Measurements from ENCODE around the gene MYLK4. TPM values are rescaled to one million over a fixed set of nuclear protein-coding genes. Genes with fewer than 3 reads are reported as not detected.

Gene MYLK4
- total RNA-seq, 2 donors from 2014 or later = 0.20 to 0.35 TPM

DNA sequence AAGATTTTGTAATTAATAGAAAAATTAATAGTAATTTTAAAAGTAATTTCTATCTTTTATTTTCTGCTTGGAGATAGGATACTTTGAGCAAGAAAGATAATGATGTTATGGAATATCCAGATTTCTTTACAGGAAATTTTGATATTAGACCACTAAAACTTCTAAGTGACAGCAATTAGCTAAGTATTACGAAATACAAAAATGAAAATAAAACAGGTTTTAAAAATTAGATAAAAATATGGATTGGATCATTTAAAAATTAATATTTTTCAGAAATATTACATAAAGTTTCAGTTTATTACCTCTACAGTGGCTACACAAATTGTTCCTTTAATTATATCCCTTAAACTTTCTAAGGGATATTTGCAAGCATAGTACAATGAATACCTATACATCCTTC lies 4.2 kb upstream of the MYLK4 start:
- intact Hi-C loops (cut with DNase I) = no loop called here
- Histone ChIP-seq H3K27ac (no peak overlapping the region), H3K9ac (ENCODE audit: low read depth in 2 of 2, low read length in 2 of 2) (no peak overlapping the region), H3K36me3 (no peaks in the 10 kb centered on the region), H3K4me1 (no peaks in the 10 kb centered on the region), H3K4me3 (no peak overlapping the region), H3K9me3 (no peaks in the 10 kb centered on the region), H3K27me3 (no peaks in the 10 kb centered on the region)
- DNase-seq = no peak
- TF ChIP-seq, protein P1, sequence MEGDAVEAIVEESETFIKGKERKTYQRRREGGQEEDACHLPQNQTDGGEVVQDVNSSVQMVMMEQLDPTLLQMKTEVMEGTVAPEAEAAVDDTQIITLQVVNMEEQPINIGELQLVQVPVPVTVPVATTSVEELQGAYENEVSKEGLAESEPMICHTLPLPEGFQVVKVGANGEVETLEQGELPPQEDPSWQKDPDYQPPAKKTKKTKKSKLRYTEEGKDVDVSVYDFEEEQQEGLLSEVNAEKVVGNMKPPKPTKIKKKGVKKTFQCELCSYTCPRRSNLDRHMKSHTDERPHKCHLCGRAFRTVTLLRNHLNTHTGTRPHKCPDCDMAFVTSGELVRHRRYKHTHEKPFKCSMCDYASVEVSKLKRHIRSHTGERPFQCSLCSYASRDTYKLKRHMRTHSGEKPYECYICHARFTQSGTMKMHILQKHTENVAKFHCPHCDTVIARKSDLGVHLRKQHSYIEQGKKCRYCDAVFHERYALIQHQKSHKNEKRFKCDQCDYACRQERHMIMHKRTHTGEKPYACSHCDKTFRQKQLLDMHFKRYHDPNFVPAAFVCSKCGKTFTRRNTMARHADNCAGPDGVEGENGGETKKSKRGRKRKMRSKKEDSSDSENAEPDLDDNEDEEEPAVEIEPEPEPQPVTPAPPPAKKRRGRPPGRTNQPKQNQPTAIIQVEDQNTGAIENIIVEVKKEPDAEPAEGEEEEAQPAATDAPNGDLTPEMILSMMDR (IDR thresholded peaks at IDR 0.05) = no peak

DNA sequence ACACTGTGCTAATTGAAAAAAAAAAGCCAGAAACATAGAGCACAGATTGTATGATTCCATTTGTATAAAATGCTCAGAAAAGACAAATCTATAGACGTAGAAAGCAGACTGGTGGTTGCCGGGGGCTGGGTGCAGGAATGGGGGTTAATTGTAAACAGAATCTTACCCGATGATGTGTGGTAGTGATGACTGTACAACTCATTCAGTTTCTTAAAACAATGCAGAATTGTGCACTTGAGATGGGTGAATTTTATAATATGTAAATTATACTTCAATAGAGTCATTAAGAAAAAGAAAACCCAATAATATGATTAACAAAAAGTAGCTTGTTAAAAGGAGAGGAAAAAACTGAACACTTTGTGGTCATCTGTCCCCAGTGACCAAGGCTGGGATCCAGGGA lies 3.7 kb upstream of the MYLK4 start:
- Histone ChIP-seq H3K4me1 (no peaks in the 10 kb centered on the region), H3K27me3 (no peaks in the 10 kb centered on the region), H3K9me3 (no peaks in the 10 kb centered on the region), H3K27ac (no peak overlapping the region), H3K36me3 (no peaks in the 10 kb centered on the region), H3K4me3 (no peak overlapping the region), H3K9ac (ENCODE audit: low read depth in 2 of 2, low read length in 2 of 2) (no peak overlapping the region)
- TF ChIP-seq, protein P1 (IDR thresholded peaks at IDR 0.05) = no peak
- intact Hi-C loops (cut with DNase I) = no loop called here
- no peak for DNase-seq

DNA sequence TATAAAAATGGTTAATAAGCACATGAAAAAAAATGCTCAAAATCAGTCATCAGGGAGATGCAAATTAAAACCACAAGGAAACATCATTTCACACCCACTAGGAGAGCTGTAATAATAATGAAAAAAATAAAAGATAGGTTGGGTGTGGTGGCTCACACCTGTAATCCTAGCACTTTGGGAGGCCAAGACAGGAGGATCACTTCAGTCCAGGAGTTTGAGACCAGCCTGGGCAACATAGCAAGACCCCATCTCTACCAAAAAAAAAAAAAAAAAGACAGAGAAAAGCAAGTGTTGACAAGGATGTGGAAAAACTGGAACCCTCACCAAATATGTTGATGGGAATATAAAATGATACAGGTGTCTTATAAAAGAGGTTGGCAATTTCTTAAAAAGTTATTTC lies 3.0 kb upstream of the MYLK4 start:
- H3K36me3 ChIP-seq = no peaks in the 10 kb centered on the region
- DNase-seq = no peak
- H3K4me1 ChIP-seq = no peaks in the 10 kb centered on the region
- H3K9ac ChIP-seq (ENCODE audit: low read depth in 2 of 2, low read length in 2 of 2) = no peak overlapping the region
- intact Hi-C loops (cut with DNase I) = no loop called here
- no peaks in the 10 kb centered on the region for H3K27me3 ChIP-seq
- no peak overlapping the region for H3K27ac ChIP-seq
- TF ChIP-seq, protein P1 (IDR thresholded peaks at IDR 0.05) = no peak
- no peaks in the 10 kb centered on the region for H3K9me3 ChIP-seq
- H3K4me3 ChIP-seq = no peak overlapping the region

DNA sequence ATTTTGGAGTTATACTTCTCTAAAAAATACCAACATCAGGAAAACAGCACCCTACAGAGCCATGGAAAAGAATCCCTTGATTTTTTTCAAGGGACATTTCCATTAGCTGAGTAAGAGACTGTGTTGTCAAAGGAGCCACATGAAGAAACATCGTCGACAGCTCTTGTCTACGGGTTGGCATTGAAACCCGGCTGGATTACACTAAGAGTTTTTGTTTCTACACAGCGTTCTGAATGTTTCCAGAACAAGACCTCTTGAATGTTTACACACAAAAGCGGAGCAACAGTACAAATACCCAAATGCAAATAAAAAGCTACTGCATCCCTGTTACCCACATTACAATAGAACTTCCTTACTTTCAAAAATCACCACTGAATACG lies 2.4 kb upstream of the MYLK4 start:
- intact Hi-C loops (cut with DNase I) = no loop called here
- no peak overlapping the region for H3K27ac ChIP-seq
- no peaks in the 10 kb centered on the region for H3K9me3 ChIP-seq
- no peak for DNase-seq
- no peak overlapping the region for H3K4me3 ChIP-seq
- no peak overlapping the region for H3K9ac ChIP-seq (ENCODE audit: low read depth in 2 of 2, low read length in 2 of 2)
- H3K4me1 ChIP-seq = no peaks in the 10 kb centered on the region
- H3K36me3 ChIP-seq = no peaks in the 10 kb centered on the region
- H3K27me3 ChIP-seq = no peaks in the 10 kb centered on the region
- TF ChIP-seq, protein P1 (IDR thresholded peaks at IDR 0.05) = no peak

DNA sequence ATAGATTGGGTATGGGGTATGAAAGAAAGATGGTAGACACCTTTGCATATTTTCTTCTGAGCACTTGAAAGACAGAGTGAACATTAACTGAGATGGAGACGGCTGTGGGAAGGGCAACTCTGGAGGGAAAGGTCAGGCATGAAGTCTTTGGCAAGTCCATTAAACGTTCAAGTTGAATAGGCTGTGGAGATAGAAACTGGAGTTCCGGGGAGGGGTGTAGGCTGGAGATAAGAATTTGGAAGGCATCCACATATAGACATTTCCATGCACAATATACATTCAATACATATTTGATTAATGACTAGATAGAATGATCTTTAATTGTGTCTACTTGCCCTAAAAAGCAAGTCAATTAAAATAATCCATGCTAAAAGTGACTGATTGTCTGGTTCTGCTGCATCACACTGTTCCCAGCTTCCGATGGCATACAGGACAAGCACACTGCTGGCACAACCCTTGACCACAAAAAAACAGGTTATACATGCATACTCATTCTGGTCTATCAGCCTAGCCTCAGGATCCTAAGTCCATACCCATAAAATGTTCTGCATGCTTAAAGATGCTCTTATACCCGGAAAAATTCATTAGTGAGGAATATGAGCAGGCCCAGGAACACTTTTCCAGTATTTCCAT lies 1.9 kb upstream of the MYLK4 start:
- Histone ChIP-seq H3K27me3 (no peaks in the 10 kb centered on the region), H3K36me3 (no peaks in the 10 kb centered on the region), H3K4me3 (no peak overlapping the region), H3K9ac (ENCODE audit: low read depth in 2 of 2, low read length in 2 of 2) (no peak overlapping the region), H3K27ac (no peak overlapping the region), H3K4me1 (no peaks in the 10 kb centered on the region), H3K9me3 (no peaks in the 10 kb centered on the region)
- TF ChIP-seq, protein P1 (IDR thresholded peaks at IDR 0.05) = no peak
- DNase-seq = no peak
- intact Hi-C loops (cut with DNase I) = no loop called here
